Adrenal gland (tissue), 5 donors: Measurements from ENCODE around the gene PITHD1.

Source experiments
- POLR2A ChIP-seq, 2 donors: fragments of 450-650 bp; IDR thresholded peaks; one replicate each; pipeline ENCODE4 v1.6.1; 2017; ENCODE audit warnings: antibody characterized with exemption in 2 of 2, mild to moderate bottlenecking in 2 of 2, moderate library complexity in 1 of 2
- TF ChIP-seq, protein P1 (sequence below), 6 experiments: fragments of 450-650 bp in 4 of 6; fragments of 200-600 bp in 2 of 6; sonication (generic) in 1 of 6; IDR thresholded peaks; 1 replicate in 5 of 6; 2 replicates in 1 of 6; pipeline versions ENCODE4 v1.5.1 to v1.8.0; 2016 to 2021; ENCODE audit warnings: antibody characterized with exemption in 6 of 6, mild to moderate bottlenecking in 2 of 6, moderate library complexity in 1 of 6
- donor health status: DM: no; HTN: no; CAD: no.

DNA sequence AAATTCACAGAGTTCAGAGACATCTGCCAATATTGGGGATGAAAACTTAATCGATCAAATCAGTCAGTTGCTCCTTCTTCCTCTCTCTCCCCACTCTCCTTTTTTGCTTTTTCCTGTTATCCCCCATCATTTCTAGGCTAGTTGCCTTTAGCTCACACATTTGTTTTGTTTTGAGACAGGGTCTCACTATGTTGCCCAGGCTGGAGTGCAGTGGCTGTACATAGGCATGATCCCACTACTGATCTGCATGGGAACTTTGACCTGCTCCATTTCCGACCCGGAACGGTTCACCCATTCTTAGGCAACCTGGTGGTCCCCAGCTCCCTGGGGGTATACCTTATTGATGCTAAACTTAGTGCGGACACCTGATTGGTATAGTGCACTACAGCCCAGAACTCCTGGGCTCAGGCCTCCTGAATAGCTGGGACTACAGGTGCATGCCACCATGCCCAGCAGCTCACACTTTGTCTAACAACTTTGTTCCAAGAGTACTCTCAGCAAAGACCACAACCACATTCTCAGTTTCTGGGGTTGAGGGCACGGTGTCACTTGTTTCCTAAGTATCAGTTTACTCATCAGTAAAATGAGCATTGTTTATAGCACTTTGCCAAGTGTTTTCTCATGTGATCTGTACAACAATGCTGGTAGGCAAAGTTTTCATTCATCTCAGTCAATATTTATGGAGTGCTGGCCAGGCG is 41.6 kb upstream of the PITHD1 start:
- TF ChIP-seq, protein P1, sequence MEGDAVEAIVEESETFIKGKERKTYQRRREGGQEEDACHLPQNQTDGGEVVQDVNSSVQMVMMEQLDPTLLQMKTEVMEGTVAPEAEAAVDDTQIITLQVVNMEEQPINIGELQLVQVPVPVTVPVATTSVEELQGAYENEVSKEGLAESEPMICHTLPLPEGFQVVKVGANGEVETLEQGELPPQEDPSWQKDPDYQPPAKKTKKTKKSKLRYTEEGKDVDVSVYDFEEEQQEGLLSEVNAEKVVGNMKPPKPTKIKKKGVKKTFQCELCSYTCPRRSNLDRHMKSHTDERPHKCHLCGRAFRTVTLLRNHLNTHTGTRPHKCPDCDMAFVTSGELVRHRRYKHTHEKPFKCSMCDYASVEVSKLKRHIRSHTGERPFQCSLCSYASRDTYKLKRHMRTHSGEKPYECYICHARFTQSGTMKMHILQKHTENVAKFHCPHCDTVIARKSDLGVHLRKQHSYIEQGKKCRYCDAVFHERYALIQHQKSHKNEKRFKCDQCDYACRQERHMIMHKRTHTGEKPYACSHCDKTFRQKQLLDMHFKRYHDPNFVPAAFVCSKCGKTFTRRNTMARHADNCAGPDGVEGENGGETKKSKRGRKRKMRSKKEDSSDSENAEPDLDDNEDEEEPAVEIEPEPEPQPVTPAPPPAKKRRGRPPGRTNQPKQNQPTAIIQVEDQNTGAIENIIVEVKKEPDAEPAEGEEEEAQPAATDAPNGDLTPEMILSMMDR (IDR thresholded peaks at IDR 0.05), result no peak
- TF ChIP-seq POLR2A (IDR thresholded peaks at IDR 0.05), result no peak
